CD4-positive, alpha-beta T cell (primary cell): Measurements from ENCODE around the gene PIMREG. TPM values are rescaled to one million over a fixed set of nuclear protein-coding genes. Genes with fewer than 3 reads are reported as not detected.

Source experiments
- ATAC-seq: fragments of 200-7000 bp; cut with Tn5 transposase; one replicate; pipeline ENCODE4 v1.10.0; 2022; ENCODE audit warnings: mild to moderate bottlenecking; ENCODE audit not compliant: poor library complexity
- CTCF ChIA-PET: fragments of 350-600 bp; sonication (Branson Sonifier 250); formaldehyde crosslinking; loops from one replicate; lab custom pipeline; 2021; ENCODE audit warnings: antibody characterized with exemption, inconsistent platforms; lab: Charles Lee
- POLR2A ChIA-PET: fragments of 350-600 bp; sonication (Branson Sonifier 250); formaldehyde crosslinking; loops from one replicate; lab custom pipeline; 2021; ENCODE audit warnings: antibody characterized with exemption, inconsistent platforms; lab: Charles Lee
- DNase-seq, 14 experiments: peaks; one replicate each; pipeline ENCODE4 v3.0.0-alpha.2; 2013 to 2020; ENCODE audit warnings: mixed read lengths in 2 of 14
- H3K27ac ChIP-seq, 2 donors: one replicate each; pipeline versions ENCODE4 v1.5.1 to v1.7.0; 2013; ENCODE audit warnings: low read length in 2 of 2, low read depth in 1 of 2, mild to moderate bottlenecking in 1 of 2
- H3K27me3 ChIP-seq, 2 experiments: 1 replicate in 1 of 2; 2 replicates in 1 of 2; pipeline versions ENCODE4 v1.6.1 to v1.7.0; 2013; ENCODE audit warnings: low read length in 2 of 2, control low read depth in 1 of 2, mild to moderate bottlenecking in 1 of 2, moderate library complexity in 1 of 2; ENCODE audit not compliant: insufficient read depth in 2 of 2, control insufficient read depth in 1 of 2
- H3K36me3 ChIP-seq: one replicate; pipeline ENCODE4 v1.6.1; 2013; ENCODE audit warnings: low read length, control low read depth; ENCODE audit not compliant: insufficient read depth
- H3K4me1 ChIP-seq: one replicate; pipeline ENCODE4 v1.6.1; 2013; ENCODE audit warnings: low read length, control low read depth; ENCODE audit not compliant: insufficient read depth
- H3K4me3 ChIP-seq: one replicate; pipeline ENCODE4 v1.5.1; 2013; ENCODE audit warnings: mild to moderate bottlenecking, low read length, moderate library complexity
- H3K9me3 ChIP-seq, 2 experiments: 1 replicate in 1 of 2; 2 replicates in 1 of 2; pipeline versions ENCODE4 v1.6.1 to v1.7.0; 2013; ENCODE audit warnings: low read length in 2 of 2, mild to moderate bottlenecking in 2 of 2, control low read depth in 1 of 2, moderate library complexity in 1 of 2; ENCODE audit not compliant: control insufficient read depth in 1 of 2, insufficient read depth in 1 of 2
- H3K27ac Mint-ChIP-seq: one replicate; pipeline ENCODE4 v1.8.0; 2020; ENCODE audit warnings: mixed read lengths
- H3K27me3 Mint-ChIP-seq: one replicate; pipeline ENCODE4 v1.8.0; 2021; ENCODE audit warnings: mixed read lengths
- H3K36me3 Mint-ChIP-seq: one replicate; pipeline ENCODE4 v1.8.0; 2021; ENCODE audit warnings: low read depth, mixed read lengths
- H3K4me1 Mint-ChIP-seq: one replicate; pipeline ENCODE4 v1.8.0; 2021; ENCODE audit warnings: low read depth, mixed read lengths
- H3K4me3 Mint-ChIP-seq: one replicate; pipeline ENCODE4 v1.8.0; 2020; ENCODE audit warnings: mild to moderate bottlenecking, mixed read lengths
- H3K9me3 Mint-ChIP-seq: one replicate; pipeline ENCODE4 v1.8.0; 2020; ENCODE audit warnings: mixed read lengths
- CTCF ChIP-seq: fragments of 200-600 bp; IDR thresholded peaks from one replicate; pipeline ENCODE4 v1.8.0; 2022; ENCODE audit warnings: antibody characterized with exemption, mild to moderate bottlenecking
- intact Hi-C, 2 experiments: fragments of 100-400 bp; cut with DNase I in 1 of 2; cut with micrococcal nuclease in 1 of 2; formaldehyde crosslinking; loops; one replicate each; pipeline versions ENCODE4 v1.15.1 to v1.9.0; 2023 to 2025; cut with DNase I, micrococcal nuclease
- total RNA-seq, 174 experiments: library from RNA in 2 of 174; stranded (reverse) in 2 of 174; gene quantifications; one replicate each; pipeline ENCODE4 v1.2.3 and lab custom pipeline; 2021 to 2026

The PIMREG gene
- total RNA-seq, 2 experiments from 2014 or later, result not detected

- no peak for TF ChIP-seq CTCF
- POLR2A ChIA-PET, result interaction anchor here (1.2 kb wide), 1 partner anchor 12 kb away, joined by 3 read pairs; no protein-coding TSS in a partner anchor
- Mint-ChIP-seq H3K27me3 (no peaks in the 10 kb centered on the region), H3K4me3 (no peak overlapping the region), H3K27ac (no peak overlapping the region), H3K4me1 (no peaks in the 10 kb centered on the region), H3K9me3 (no peaks in the 10 kb centered on the region), H3K36me3 (no peaks in the 10 kb centered on the region)
- H3K27ac ChIP-seq, result no peak overlapping the region
- ATAC-seq (no peak), DNase-seq (no peak)
- H3K4me3 ChIP-seq, result no peak overlapping the region
- no peaks in the 10 kb centered on the region for H3K27me3 ChIP-seq
- CTCF ChIA-PET, result no interaction called here
- intact Hi-C loops, result no loop called here
- no peaks in the 10 kb centered on the region for H3K9me3 ChIP-seq
- no peaks in the 10 kb centered on the region for H3K4me1 ChIP-seq
- H3K36me3 ChIP-seq, result no peaks in the 10 kb centered on the region
Measured at GRCh38 chr17:6460531-6461161, 16.4 kb downstream of the PIMREG start.

DNA sequence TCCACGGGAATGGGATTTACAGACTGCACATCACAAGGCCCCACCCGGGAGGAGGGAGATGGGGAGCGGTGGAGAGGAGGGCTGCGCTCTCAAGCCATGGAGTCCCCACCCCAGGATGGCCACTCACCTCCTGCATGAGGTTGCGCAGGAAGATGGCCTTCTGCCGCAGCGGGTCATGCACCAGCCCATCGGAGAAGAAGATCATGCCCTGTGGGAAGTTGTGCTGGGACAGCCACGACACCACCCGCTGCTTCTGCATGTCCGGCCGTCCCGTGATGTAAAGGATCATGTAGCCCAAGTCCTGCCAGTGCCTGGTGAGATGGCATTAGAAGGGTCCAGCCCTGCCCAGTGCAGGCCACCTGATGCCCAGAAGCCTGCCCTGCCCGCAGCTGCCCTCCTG, 17.0 kb downstream of the PIMREG start:
- Mint-ChIP-seq H3K4me1 (no peaks in the 10 kb centered on the region), H3K9me3 (no peaks in the 10 kb centered on the region), H3K36me3 (no peaks in the 10 kb centered on the region), H3K4me3 (no peak overlapping the region), H3K27me3 (no peaks in the 10 kb centered on the region), H3K27ac (no peak overlapping the region)
- DNase-seq (no peak), ATAC-seq (no peak)
- Histone ChIP-seq H3K4me3 (no peak overlapping the region), H3K9me3 (no peaks in the 10 kb centered on the region), H3K4me1 (no peaks in the 10 kb centered on the region), H3K36me3 (no peaks in the 10 kb centered on the region), H3K27me3 (no peaks in the 10 kb centered on the region), H3K27ac (no peak overlapping the region)
- TF ChIP-seq CTCF, result no peak
- intact Hi-C loops, result no loop called here
- POLR2A ChIA-PET, result interaction anchor here (1.2 kb wide), 1 partner anchor 13 kb away, joined by 3 read pairs; no protein-coding TSS in a partner anchor
- CTCF ChIA-PET, result no interaction called here

DNA sequence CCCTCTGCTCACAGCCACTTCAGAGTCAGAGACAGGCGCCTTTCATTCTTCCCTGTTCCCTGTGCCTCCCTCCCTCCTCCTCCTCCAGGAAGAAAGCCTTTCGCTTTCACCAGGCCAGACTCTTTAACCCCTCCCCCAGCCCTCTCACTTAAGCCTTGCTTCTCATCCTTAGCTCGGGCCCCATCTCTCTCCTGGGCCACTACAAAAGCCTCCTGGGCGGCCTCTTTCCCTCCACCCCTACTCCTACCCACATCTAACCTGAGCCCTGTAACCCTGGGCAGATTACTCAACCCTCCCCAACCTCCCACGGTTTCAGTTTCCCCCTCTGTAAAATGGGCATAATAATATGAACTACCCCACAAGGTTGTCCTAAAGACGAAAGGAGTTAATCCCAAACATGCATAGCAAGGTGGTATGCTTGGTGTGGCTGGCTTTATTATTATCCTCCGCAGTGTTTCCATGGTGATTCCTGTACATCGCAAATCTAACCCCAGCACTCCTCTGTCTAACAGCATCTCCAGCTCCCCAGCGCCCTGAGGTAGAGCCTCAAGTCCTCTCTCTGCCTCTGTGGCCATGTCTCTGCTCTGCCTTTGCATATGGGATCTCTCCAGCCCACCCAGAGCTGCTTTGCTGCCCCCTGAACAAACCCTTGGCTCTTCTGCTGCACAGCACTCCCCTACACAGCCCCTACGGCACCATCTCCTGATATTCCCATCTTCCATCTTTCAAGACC, 17.7 kb downstream of the PIMREG start:
- Mint-ChIP-seq H3K36me3 (no peaks in the 10 kb centered on the region), H3K27me3 (no peaks in the 10 kb centered on the region), H3K4me1 (no peaks in the 10 kb centered on the region), H3K9me3 (no peaks in the 10 kb centered on the region), H3K27ac (no peak overlapping the region), H3K4me3 (no peak overlapping the region)
- DNase-seq, result no peak
- Histone ChIP-seq H3K9me3 (no peaks in the 10 kb centered on the region), H3K4me1 (no peaks in the 10 kb centered on the region), H3K27ac (no peak overlapping the region), H3K36me3 (no peaks in the 10 kb centered on the region), H3K4me3 (no peak overlapping the region), H3K27me3 (no peaks in the 10 kb centered on the region)
- ChIA-PET POLR2A (no interaction called here), CTCF (interaction anchor here (1.7 kb wide), 1 partner anchor 11 kb away, joined by 4 read pairs; no protein-coding TSS in a partner anchor)
- intact Hi-C loops, result no loop called here
- no peak for TF ChIP-seq CTCF
- ATAC-seq, result no peak
